Measurements from ENCODE around the gene CERS5. TPM values are rescaled to one million over a fixed set of nuclear protein-coding genes. Genes with fewer than 3 reads are reported as not detected.

The CERS5 gene
- total and polyA plus RNA-seq, 8 donors = 38.1 to 76.4 (median 67.5) TPM

DNA sequence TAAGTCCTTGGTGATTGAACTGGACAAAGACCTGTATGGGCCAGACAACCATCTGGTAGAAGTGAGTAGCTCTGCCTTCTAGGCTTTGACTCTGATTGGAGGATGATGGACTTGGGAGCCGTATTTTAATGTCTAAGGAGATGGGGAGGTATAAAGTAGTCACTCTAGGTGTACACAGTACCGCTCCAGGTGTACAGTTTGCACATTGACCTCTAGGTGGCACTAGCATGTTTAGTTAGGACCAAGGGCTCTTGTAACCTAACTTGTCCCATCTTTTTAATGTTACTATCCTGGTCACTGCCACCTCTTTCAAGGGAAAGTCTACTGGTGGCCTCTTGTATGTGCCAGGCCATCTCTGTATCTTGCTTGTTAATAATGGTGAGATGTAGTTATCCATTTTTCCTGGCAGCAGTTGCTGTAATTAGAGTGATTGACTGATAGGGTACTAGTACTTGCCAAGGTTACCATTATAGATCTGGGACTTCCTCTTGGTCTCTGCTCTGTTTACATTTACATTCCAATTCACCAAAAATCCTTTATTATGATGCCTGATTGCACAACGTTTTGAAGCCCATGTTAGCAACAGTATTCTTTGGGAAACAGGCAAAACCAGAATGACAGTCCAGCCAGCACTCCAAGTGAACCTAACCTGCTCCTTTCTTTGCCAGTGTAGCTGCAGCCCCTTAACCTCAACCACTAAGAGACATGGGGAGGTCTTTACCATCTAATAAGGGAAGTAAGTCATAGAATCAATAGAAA, 78.4 kb downstream of the CERS5 start:
- Histone ChIP-seq H3K9me3 (no peaks in the 10 kb centered on the region), H3K27me3 (no peaks in the 10 kb centered on the region), H3K4me1 (peaks cover 0 to 22% of the 10 kb centered on the region in 2 donors), H3K27ac (no peak overlapping the region), H3K4me3 (no peak overlapping the region), H3K36me3 (peaks cover 8 to 67% of the 10 kb centered on the region in 2 donors)
- TF ChIP-seq CTCF (IDR thresholded peaks at IDR 0.05) = peak; percentile 79
- peak; percentile 40 for ATAC-seq
- DNase-seq = no peak
- intact Hi-C loops (cut with DNase I) = no loop called here

GRCh38 chr12:50087995-50088394, 79.2 kb downstream of the CERS5 start:
- intact Hi-C loops (cut with DNase I) = no loop called here
- H3K4me1 ChIP-seq = peaks cover 0 to 22% of the 10 kb centered on the region in 2 donors
- no peaks in the 10 kb centered on the region for H3K9me3 ChIP-seq
- peak overlapping the region in 1 of 2 donors; percentile 14 for H3K27ac ChIP-seq
- H3K36me3 ChIP-seq = peaks cover 8 to 60% of the 10 kb centered on the region in 2 donors
- no peak for TF ChIP-seq CTCF (IDR thresholded peaks at IDR 0.05)
- DNase-seq (no peak), ATAC-seq (no peak)
- H3K27me3 ChIP-seq = no peaks in the 10 kb centered on the region
- no peak overlapping the region for H3K4me3 ChIP-seq

DNA sequence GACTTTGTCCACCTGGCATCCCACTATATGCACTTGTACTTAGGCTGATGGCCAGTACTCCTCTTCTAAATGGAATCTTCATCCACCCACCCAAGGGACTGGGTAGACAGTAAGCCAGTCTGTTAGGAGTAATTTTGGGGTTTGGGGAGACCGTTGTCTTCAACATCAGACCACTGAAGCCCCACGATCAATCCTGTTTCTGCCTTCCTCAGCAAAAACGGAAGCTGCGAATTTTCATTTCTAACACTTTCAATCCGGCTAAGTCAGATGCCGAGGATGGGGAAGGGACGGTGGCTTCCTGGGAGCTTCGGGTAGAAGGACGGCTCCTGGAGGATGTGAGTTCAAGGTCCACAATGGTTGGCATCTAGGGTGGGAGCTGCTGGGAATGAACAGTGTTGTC, 80.0 kb downstream of the CERS5 start:
- ATAC-seq (no peak), DNase-seq (no peak)
- intact Hi-C loops (cut with DNase I) = no loop called here
- Histone ChIP-seq H3K27ac (no peak overlapping the region), H3K36me3 (peaks cover 8 to 51% of the 10 kb centered on the region in 2 donors), H3K4me3 (no peak overlapping the region), H3K27me3 (no peaks in the 10 kb centered on the region), H3K9me3 (no peaks in the 10 kb centered on the region), H3K4me1 (peaks cover 0 to 22% of the 10 kb centered on the region in 2 donors)
- no peak for TF ChIP-seq CTCF (IDR thresholded peaks at IDR 0.05)

DNA sequence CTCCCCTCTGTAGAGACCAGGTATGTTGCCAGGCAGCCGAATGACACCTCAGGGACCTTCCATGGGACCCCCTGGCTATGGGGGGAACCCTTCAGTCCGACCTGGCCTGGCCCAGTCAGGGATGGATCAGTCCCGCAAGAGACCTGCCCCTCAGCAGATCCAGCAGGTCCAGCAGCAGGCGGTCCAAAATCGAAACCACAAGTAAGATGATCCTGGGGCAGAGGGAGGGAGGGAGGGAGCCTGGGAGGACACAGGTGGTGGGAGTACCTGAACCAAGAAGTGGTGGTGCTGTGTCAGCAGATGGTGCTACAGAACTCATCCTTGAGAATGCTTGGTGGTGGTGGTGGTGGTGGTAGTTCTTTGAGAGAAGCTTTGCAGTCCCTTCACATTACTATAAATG, 81.0 kb downstream of the CERS5 start:
- ATAC-seq (no peak), DNase-seq (no peak)
- peak overlapping the region in 1 of 2 donors; percentile 93 for H3K27ac ChIP-seq
- no peaks in the 10 kb centered on the region for H3K9me3 ChIP-seq
- H3K27me3 ChIP-seq = peaks cover 0 to 2% of the 10 kb centered on the region in 2 donors
- intact Hi-C loops (cut with DNase I) = no loop called here
- H3K36me3 ChIP-seq = peaks cover 8 to 41% of the 10 kb centered on the region in 2 donors
- peak overlapping the region in 1 of 2 donors; percentile 81 for H3K4me3 ChIP-seq
- no peak for TF ChIP-seq CTCF (IDR thresholded peaks at IDR 0.05)
- peaks cover 0 to 22% of the 10 kb centered on the region in 2 donors for H3K4me1 ChIP-seq

DNA sequence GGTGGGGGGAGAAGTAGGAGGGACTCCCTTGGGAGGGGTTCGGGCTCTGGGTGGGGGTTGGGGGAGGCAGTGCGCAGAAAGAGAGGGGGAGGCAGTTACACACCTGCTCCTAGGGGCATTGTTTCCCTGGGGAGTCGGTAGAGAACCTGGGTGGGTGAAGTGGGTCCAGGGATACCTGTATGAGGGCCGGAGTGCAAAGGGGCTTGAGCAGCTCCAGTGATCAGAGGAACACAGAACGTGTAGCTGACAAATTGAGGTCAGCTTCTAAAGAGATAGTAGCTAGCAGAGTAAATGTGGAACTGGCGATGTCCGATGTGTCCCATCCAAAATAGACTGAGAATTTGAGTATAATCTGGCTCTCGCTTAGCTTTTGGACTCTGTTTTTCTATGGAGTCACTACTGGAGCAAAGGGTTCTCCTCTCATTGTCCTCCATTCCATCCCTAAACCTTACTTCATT, 81.5 kb downstream of the CERS5 start:
- Histone ChIP-seq H3K27ac (peak overlapping the region; percentile 93 to 95), H3K27me3 (peaks cover 0 to 7% of the 10 kb centered on the region in 2 donors), H3K4me1 (peaks cover 0 to 22% of the 10 kb centered on the region in 2 donors), H3K9me3 (no peaks in the 10 kb centered on the region), H3K4me3 (peak overlapping the region; percentile 81 to 96), H3K36me3 (peaks cover 8 to 36% of the 10 kb centered on the region in 2 donors)
- DNase-seq (no peak), ATAC-seq (no peak)
- TF ChIP-seq CTCF (IDR thresholded peaks at IDR 0.05) = no peak
- intact Hi-C loops (cut with DNase I) = no loop called here

Data from left lung (tissue), 10 donors.